H1 (cell line): ENCODE measurements around the gene SLC4A7. TPM values are rescaled to one million over a fixed set of nuclear protein-coding genes. Genes with fewer than 3 reads are reported as not detected.

Experiments
- KDM1A ChIP-seq: fragments of 200-600, 300-600 bp; sonication (generic); IDR thresholded peaks from 2 replicates; pipeline ENCODE4 v1.7.1; 2016; ENCODE audit warnings: mild to moderate bottlenecking, low read length, borderline replicate concordance
- NRF1 ChIP-seq: IDR thresholded peaks from 2 replicates; pipeline ENCODE4 v1.6.1; 2011; ENCODE audit warnings: mild to moderate bottlenecking, low read depth, low read length, improper control_type of control experiment
- POLR2A ChIP-seq, 2 experiments: IDR thresholded peaks; 1 replicate in 1 of 2; 2 replicates in 1 of 2; pipeline ENCODE4 v1.6.1; 2011; ENCODE audit warnings: low read depth in 2 of 2, low read length in 2 of 2, mild to moderate bottlenecking in 2 of 2; ENCODE audit errors: control extremely low read depth in 1 of 2
- TCF12 ChIP-seq: IDR thresholded peaks from 2 replicates; pipeline ENCODE4 v1.6.1; 2011; ENCODE audit warnings: low read depth, mild to moderate bottlenecking, low read length
- YY1 ChIP-seq: IDR thresholded peaks from 2 replicates; pipeline ENCODE4 v1.6.1; 2011; ENCODE audit warnings: low read depth, mild to moderate bottlenecking, low read length
- polyA plus RNA-seq, 7 experiments: library from polyadenylated mRNA; depleted of rRNA in 3 of 7; stranded (reverse) in 5 of 7; unstranded in 2 of 7; fragments of >200 nt in 5 of 7; fragments of 200-250 nt in 2 of 7; gene quantifications; 1 replicate in 5 of 7; 2 replicates in 1 of 7; 4 replicates in 1 of 7; pipeline versions ENCODE4 v1.2.1 to v1.2.3, GENCODE V29; 2011 to 2013; ENCODE audit warnings: missing spikeins in 2 of 7, mixed read lengths in 2 of 7
- total RNA-seq: library from RNA; stranded (reverse); fragmentation: NEBNext Ultra II Directional; extraction: Animal tissue kit (Norgen Biotek cat#: 25700); gene quantifications from 2 replicates; pipeline ENCODE4 v1.2.1, GENCODE V29; 2021
- TF ChIP-seq, protein P1 (sequence below): fragments of 300-600 bp; sonication (generic); IDR thresholded peaks from 2 replicates; pipeline ENCODE4 v1.7.1; 2012; ENCODE audit warnings: low read length, moderate library complexity, mild to moderate bottlenecking, inconsistent platforms; ENCODE audit not compliant: insufficient replicate concordance

The SLC4A7 gene
- total and polyA plus RNA-seq, 2 of the 8 experiments (the other 6 are each of a cell fraction or from before 2014, with no cell fraction given), result 14.9 to 70.5 TPM

DNA sequence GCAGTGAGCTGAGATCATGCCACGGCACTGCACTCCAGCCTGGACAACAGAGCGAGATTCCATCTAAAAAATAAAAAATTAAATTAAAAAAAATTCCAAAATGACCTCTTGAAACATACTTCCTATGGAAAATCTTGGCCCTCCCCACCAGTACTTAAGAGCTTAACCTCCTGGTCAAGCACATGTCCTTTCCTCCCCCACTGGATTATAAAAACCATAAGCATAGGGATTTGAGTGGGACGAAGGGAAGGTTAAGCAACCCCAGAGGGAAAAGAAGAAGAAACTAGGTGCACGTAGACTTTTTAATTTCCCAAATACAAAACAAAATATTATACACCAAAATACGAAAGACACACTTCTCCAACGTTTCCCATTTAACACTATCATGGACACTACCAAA, 25.3 kb downstream of the SLC4A7 start (continued):
- TF ChIP-seq, protein P1, sequence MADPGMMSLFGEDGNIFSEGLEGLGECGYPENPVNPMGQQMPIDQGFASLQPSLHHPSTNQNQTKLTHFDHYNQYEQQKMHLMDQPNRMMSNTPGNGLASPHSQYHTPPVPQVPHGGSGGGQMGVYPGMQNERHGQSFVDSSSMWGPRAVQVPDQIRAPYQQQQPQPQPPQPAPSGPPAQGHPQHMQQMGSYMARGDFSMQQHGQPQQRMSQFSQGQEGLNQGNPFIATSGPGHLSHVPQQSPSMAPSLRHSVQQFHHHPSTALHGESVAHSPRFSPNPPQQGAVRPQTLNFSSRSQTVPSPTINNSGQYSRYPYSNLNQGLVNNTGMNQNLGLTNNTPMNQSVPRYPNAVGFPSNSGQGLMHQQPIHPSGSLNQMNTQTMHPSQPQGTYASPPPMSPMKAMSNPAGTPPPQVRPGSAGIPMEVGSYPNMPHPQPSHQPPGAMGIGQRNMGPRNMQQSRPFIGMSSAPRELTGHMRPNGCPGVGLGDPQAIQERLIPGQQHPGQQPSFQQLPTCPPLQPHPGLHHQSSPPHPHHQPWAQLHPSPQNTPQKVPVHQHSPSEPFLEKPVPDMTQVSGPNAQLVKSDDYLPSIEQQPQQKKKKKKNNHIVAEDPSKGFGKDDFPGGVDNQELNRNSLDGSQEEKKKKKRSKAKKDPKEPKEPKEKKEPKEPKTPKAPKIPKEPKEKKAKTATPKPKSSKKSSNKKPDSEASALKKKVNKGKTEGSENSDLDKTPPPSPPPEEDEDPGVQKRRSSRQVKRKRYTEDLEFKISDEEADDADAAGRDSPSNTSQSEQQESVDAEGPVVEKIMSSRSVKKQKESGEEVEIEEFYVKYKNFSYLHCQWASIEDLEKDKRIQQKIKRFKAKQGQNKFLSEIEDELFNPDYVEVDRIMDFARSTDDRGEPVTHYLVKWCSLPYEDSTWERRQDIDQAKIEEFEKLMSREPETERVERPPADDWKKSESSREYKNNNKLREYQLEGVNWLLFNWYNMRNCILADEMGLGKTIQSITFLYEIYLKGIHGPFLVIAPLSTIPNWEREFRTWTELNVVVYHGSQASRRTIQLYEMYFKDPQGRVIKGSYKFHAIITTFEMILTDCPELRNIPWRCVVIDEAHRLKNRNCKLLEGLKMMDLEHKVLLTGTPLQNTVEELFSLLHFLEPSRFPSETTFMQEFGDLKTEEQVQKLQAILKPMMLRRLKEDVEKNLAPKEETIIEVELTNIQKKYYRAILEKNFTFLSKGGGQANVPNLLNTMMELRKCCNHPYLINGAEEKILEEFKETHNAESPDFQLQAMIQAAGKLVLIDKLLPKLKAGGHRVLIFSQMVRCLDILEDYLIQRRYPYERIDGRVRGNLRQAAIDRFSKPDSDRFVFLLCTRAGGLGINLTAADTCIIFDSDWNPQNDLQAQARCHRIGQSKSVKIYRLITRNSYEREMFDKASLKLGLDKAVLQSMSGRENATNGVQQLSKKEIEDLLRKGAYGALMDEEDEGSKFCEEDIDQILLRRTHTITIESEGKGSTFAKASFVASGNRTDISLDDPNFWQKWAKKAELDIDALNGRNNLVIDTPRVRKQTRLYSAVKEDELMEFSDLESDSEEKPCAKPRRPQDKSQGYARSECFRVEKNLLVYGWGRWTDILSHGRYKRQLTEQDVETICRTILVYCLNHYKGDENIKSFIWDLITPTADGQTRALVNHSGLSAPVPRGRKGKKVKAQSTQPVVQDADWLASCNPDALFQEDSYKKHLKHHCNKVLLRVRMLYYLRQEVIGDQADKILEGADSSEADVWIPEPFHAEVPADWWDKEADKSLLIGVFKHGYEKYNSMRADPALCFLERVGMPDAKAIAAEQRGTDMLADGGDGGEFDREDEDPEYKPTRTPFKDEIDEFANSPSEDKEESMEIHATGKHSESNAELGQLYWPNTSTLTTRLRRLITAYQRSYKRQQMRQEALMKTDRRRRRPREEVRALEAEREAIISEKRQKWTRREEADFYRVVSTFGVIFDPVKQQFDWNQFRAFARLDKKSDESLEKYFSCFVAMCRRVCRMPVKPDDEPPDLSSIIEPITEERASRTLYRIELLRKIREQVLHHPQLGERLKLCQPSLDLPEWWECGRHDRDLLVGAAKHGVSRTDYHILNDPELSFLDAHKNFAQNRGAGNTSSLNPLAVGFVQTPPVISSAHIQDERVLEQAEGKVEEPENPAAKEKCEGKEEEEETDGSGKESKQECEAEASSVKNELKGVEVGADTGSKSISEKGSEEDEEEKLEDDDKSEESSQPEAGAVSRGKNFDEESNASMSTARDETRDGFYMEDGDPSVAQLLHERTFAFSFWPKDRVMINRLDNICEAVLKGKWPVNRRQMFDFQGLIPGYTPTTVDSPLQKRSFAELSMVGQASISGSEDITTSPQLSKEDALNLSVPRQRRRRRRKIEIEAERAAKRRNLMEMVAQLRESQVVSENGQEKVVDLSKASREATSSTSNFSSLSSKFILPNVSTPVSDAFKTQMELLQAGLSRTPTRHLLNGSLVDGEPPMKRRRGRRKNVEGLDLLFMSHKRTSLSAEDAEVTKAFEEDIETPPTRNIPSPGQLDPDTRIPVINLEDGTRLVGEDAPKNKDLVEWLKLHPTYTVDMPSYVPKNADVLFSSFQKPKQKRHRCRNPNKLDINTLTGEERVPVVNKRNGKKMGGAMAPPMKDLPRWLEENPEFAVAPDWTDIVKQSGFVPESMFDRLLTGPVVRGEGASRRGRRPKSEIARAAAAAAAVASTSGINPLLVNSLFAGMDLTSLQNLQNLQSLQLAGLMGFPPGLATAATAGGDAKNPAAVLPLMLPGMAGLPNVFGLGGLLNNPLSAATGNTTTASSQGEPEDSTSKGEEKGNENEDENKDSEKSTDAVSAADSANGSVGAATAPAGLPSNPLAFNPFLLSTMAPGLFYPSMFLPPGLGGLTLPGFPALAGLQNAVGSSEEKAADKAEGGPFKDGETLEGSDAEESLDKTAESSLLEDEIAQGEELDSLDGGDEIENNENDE, result no peak
- no peak for TF ChIP-seq NRF1
- no peak for TF ChIP-seq YY1
- no peak for TF ChIP-seq POLR2A (IDR thresholded peaks at IDR 0.05; ENCODE audit: control extremely low read depth in 1 of 2, low read depth in 2 of 2, low read length in 2 of 2)
- TF ChIP-seq KDM1A, result no peak
- no peak for TF ChIP-seq TCF12
